Measurements from ENCODE around the gene IGF1.

The IGF1 gene

GRCh38 chr12:102480406-102480805 is at the start of gene IGF1:
Gene IGF1, minus strand, starts transcription at chr12:102480563. Its CDS starts 182 bp downstream, at chr12:102480381.
- intact Hi-C loops (cut with DNase I; ENCODE audit: low total_unique reads) = no loop called here
- no peaks in the 10 kb centered on the region for H3K27me3 ChIP-seq
- H3K4me1 ChIP-seq = peaks cover 0 to 32% (median 26%) of the 10 kb centered on the region in 4 donors
- H3K36me3 ChIP-seq = no peaks in the 10 kb centered on the region
- TF ChIP-seq CTCF (IDR thresholded peaks at IDR 0.05) = no peak
- no peaks in the 10 kb centered on the region for H3K9me3 ChIP-seq
- H3K4me3 ChIP-seq = peak within 1 kb of the TSS; percentile 32 to 38
- no peak for DNase-seq
- H3K27ac ChIP-seq = peak within 1 kb of the TSS; percentile 6 to 33

- no peaks in the 10 kb centered on the region for H3K27me3 ChIP-seq
- intact Hi-C loops (cut with DNase I; ENCODE audit: low total_unique reads) = no loop called here
Observed at GRCh38 chr12:102528111-102528510, 47.7 kb upstream of the IGF1 start.

GRCh38 chr12:102527171-102527720 is 46.9 kb upstream of the IGF1 start:
- intact Hi-C loops (cut with DNase I; ENCODE audit: low total_unique reads) = no loop called here
- H3K36me3 ChIP-seq = no peaks in the 10 kb centered on the region
- no peaks in the 10 kb centered on the region for H3K27me3 ChIP-seq
- H3K4me1 ChIP-seq = no peaks in the 10 kb centered on the region
- no peak for DNase-seq
- H3K4me3 ChIP-seq = no peak overlapping the region
- H3K9me3 ChIP-seq = peaks cover 0 to 4% (median 0%) of the 10 kb centered on the region in 3 donors
- no peak overlapping the region for H3K27ac ChIP-seq
- no peak for TF ChIP-seq CTCF (IDR thresholded peaks at IDR 0.05)

More at GRCh38 chr12:102528111-102528510, 47.7 kb upstream of the IGF1 start:
- Histone ChIP-seq H3K4me1 (no peaks in the 10 kb centered on the region), H3K27ac (no peak overlapping the region), H3K4me3 (no peak overlapping the region), H3K9me3 (peaks cover 0 to 4% (median 0%) of the 10 kb centered on the region in 3 donors), H3K36me3 (no peaks in the 10 kb centered on the region)
- DNase-seq = no peak
- TF ChIP-seq CTCF (IDR thresholded peaks at IDR 0.05) = no peak

DNA sequence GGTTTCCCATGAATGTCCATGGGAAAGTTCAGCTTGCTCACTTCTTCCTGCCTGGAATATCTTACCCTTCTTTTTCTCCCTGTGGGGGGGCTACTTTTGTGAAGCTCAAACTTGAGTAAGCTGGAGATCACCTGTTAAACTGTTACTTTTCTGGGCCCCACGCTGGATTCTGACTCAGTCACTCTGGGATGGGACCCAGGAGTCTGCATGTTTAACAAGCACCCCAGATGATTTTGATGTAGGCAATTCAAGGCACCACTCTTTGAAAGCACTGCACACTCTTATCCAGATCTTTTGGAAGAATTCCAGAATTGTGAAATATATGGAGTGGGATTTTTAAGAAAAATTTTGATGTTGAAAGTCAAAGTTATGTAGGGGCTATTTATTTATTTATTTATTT is 46.3 kb upstream of the IGF1 start:
- Histone ChIP-seq H3K4me3 (no peak overlapping the region), H3K27ac (no peak overlapping the region), H3K9me3 (peaks cover 0 to 4% (median 0%) of the 10 kb centered on the region in 3 donors), H3K36me3 (no peaks in the 10 kb centered on the region), H3K4me1 (no peaks in the 10 kb centered on the region), H3K27me3 (no peaks in the 10 kb centered on the region)
- DNase-seq = no peak
- intact Hi-C loops (cut with DNase I; ENCODE audit: low total_unique reads) = no loop called here
- TF ChIP-seq CTCF (IDR thresholded peaks at IDR 0.05) = no peak

DNA sequence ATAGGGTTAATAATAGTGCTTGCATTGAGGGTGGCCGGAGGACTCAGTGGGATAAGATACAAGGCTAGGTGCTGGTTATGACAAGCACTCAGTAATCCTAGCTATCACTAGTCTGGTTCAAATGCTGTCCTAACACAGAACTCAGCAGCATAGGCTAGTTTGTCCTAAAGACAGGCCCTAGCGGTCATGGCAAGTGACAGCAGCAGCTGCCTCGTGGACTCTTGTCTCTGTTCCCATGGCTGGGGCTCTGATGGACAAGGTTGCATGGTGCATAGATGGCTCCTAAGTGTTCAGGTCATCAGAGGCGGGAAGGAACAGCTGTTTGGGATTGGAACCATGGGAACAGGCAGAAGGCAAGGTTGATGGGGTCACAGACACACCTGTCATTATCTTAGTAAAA is 42.4 kb upstream of the IGF1 start:
- Histone ChIP-seq H3K27me3 (no peaks in the 10 kb centered on the region), H3K27ac (no peak overlapping the region), H3K4me1 (no peaks in the 10 kb centered on the region), H3K36me3 (no peaks in the 10 kb centered on the region), H3K9me3 (no peaks in the 10 kb centered on the region), H3K4me3 (no peak overlapping the region)
- intact Hi-C loops (cut with DNase I; ENCODE audit: low total_unique reads) = no loop called here
- DNase-seq = no peak
- TF ChIP-seq CTCF (IDR thresholded peaks at IDR 0.05) = no peak

Data from tibial artery (tissue), 4 donors.